ENCODE results near the gene NMRAL1. TPM values are rescaled to one million over a fixed set of nuclear protein-coding genes. Genes with fewer than 3 reads are reported as not detected.

Gene NMRAL1
- total RNA-seq, 1 experiment from 2014 or later, result 48.6 TPM

DNA sequence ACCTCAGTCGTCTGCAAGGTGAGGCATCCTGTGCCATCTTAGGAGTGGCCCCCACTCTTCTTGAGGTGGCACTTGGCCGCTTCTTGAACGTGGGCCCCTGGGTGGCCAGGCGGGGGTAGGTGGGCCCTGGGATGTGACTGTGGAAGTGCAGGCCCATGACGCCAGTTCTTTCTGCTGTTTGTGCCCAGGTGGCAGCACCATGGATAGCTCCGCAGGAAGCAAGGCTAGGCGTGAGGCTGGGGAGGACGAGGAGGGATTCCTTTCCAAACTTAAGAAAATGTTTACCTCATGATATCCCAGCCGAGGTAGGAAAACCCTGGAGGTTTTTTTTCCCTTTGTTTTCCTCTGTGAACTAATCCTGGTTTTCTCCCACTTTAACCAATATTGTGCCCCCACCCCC, 19.8 kb downstream of the NMRAL1 start:
- ChIA-PET POLR2A (interaction anchor here (0.8 kb wide), 1 partner anchor 14 kb away, joined by 3 read pairs; no protein-coding TSS in a partner anchor), CTCF (interaction anchor here (0.5 kb wide), 1 partner anchor 257 kb away, joined by 5 read pairs; no protein-coding TSS in a partner anchor)
- TF ChIP-seq CTCF (IDR thresholded peaks at IDR 0.05; ENCODE audit: unreplicated experiment), result no peak
- DNase-seq (ENCODE audit: unreplicated experiment), result no peak
- Mint-ChIP-seq H3K4me1 (ENCODE audit: insufficient read depth, unreplicated experiment) (peaks cover 7% of the 10 kb centered on the region), H3K27me3 (ENCODE audit: insufficient read depth, unreplicated experiment) (no peaks in the 10 kb centered on the region), H3K27ac (ENCODE audit: low read depth, unreplicated experiment) (no peak overlapping the region), H3K4me3 (ENCODE audit: unreplicated experiment) (no peak overlapping the region), H3K9me3 (ENCODE audit: unreplicated experiment) (no peaks in the 10 kb centered on the region), H3K36me3 (ENCODE audit: insufficient read depth, unreplicated experiment) (peaks cover 94% of the 10 kb centered on the region)
- intact Hi-C loops (cut with micrococcal nuclease), result no loop called here
- BruUV-seq (replicated peaks), result no TSS peak

GRCh38 chr16:4452674-4453073, 21.8 kb downstream of the NMRAL1 start:
- Mint-ChIP-seq H3K9me3 (ENCODE audit: unreplicated experiment) (no peaks in the 10 kb centered on the region), H3K4me1 (ENCODE audit: insufficient read depth, unreplicated experiment) (no peaks in the 10 kb centered on the region), H3K27ac (ENCODE audit: low read depth, unreplicated experiment) (no peak overlapping the region), H3K4me3 (ENCODE audit: unreplicated experiment) (no peak overlapping the region), H3K27me3 (ENCODE audit: insufficient read depth, unreplicated experiment) (no peaks in the 10 kb centered on the region), H3K36me3 (ENCODE audit: insufficient read depth, unreplicated experiment) (peaks cover 96% of the 10 kb centered on the region)
- ChIA-PET CTCF (no interaction called here), POLR2A (interaction anchor here (0.7 to 1.3 kb wide), 2 partner anchors 12 to 47 kb away, joined by 3 read pairs; no protein-coding TSS in a partner anchor)
- intact Hi-C loops (cut with micrococcal nuclease), result no loop called here
- no TSS peak for BruUV-seq (replicated peaks)
- no peak for DNase-seq (ENCODE audit: unreplicated experiment)
- no peak for TF ChIP-seq CTCF (IDR thresholded peaks at IDR 0.05; ENCODE audit: unreplicated experiment)

DNA sequence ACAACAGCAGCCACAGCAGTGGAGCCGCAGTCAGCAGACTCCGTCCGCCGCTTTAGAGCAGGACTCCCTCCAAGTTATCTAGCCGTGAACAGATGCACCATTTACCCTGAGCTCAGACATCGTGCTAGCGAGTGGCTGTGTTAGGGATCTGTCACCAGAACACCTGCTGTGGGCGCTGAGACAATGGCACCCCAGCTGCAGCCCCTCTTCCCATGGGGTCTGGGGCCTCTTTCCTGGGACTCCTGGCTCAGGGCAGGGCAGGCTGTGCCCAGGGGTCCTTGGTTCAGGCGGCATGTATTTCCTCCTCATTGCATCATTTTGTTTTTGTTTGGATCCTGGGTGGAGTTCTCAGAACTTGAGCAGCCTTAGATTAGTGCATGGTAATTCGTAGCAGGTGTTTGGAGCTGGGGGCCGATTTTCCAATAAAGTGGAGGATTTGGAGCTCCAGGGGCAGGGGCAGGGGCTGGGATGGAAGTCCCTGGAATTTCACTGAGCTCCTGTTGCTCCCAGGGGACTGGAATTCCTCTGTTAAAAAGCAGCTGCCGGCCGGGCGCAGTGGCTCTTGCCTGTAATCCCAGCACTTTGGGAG, 23.4 kb downstream of the NMRAL1 start:
- no peak overlapping the region for H3K27ac Mint-ChIP-seq (ENCODE audit: low read depth, unreplicated experiment)
- no peak for TF ChIP-seq CTCF (IDR thresholded peaks at IDR 0.05; ENCODE audit: unreplicated experiment)
- ChIA-PET POLR2A (interaction anchor here (1.1 to 1.9 kb wide), 2 partner anchors 8 to 10 kb away, joined by 3 to 6 read pairs; no protein-coding TSS in a partner anchor), CTCF (interaction anchor here (0.6 to 1.1 kb wide), 2 partner anchors 11 to 343 kb away, joined by 4 to 6 read pairs; no protein-coding TSS in a partner anchor)
- H3K36me3 Mint-ChIP-seq (ENCODE audit: insufficient read depth, unreplicated experiment), result peaks cover 97% of the 10 kb centered on the region
- no peak overlapping the region for H3K4me3 Mint-ChIP-seq (ENCODE audit: unreplicated experiment)
- H3K9me3 Mint-ChIP-seq (ENCODE audit: unreplicated experiment), result no peaks in the 10 kb centered on the region
- H3K4me1 Mint-ChIP-seq (ENCODE audit: insufficient read depth, unreplicated experiment), result no peaks in the 10 kb centered on the region
- no TSS peak for BruUV-seq (replicated peaks)
- intact Hi-C loops (cut with micrococcal nuclease), result no loop called here
- no peaks in the 10 kb centered on the region for H3K27me3 Mint-ChIP-seq (ENCODE audit: insufficient read depth, unreplicated experiment)
- DNase-seq (ENCODE audit: unreplicated experiment), result no peak

DNA sequence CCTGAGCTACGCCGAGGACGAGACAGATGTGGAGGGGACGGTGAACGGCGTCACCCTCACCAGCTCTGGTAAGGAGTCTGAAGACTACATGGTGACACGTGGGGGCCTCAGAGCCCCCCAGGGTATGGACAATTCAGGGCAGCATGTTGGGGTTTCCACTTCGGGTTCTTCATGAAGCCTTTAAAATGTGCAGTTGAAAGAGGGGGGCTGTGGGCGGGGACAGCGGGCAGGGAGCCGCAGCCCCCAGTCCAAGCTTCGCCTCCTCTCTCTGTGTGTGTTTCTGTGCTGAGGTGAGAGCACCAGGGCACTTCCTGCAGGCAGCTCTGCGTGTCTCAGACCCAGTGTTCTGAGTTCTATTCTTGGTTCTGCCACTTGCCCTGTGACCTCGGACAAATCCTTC, 24.0 kb downstream of the NMRAL1 start:
- Mint-ChIP-seq H3K27ac (ENCODE audit: low read depth, unreplicated experiment) (no peak overlapping the region), H3K36me3 (ENCODE audit: insufficient read depth, unreplicated experiment) (peaks cover 97% of the 10 kb centered on the region), H3K27me3 (ENCODE audit: insufficient read depth, unreplicated experiment) (no peaks in the 10 kb centered on the region), H3K9me3 (ENCODE audit: unreplicated experiment) (no peaks in the 10 kb centered on the region), H3K4me1 (ENCODE audit: insufficient read depth, unreplicated experiment) (no peaks in the 10 kb centered on the region), H3K4me3 (ENCODE audit: unreplicated experiment) (no peak overlapping the region)
- POLR2A ChIA-PET, result interaction anchor here (1.1 to 1.9 kb wide), 3 partner anchors 9 to 24 kb away, joined by 3 to 6 read pairs (median 4); partner anchors contain the start of gene NMRAL1
- no TSS peak for BruUV-seq (replicated peaks)
- TF ChIP-seq CTCF (IDR thresholded peaks at IDR 0.05; ENCODE audit: unreplicated experiment), result no peak
- CTCF ChIA-PET, result interaction anchor here (0.6 to 1.1 kb wide), 3 partner anchors 11 to 343 kb away, joined by 4 to 6 read pairs (median 4); no protein-coding TSS in a partner anchor
- no peak for DNase-seq (ENCODE audit: unreplicated experiment)
- intact Hi-C loops (cut with micrococcal nuclease), result no loop called here
